GM19455 (cell line): ENCODE results near the gene ABCD3.

ENCODE experiments used
- ATAC-seq: cut with Tn5 transposase; IDR thresholded peaks from one replicate; pipeline ENCODE4 v1.9.1; 2021; ENCODE audit not compliant: unreplicated experiment

Gene ABCD3

DNA sequence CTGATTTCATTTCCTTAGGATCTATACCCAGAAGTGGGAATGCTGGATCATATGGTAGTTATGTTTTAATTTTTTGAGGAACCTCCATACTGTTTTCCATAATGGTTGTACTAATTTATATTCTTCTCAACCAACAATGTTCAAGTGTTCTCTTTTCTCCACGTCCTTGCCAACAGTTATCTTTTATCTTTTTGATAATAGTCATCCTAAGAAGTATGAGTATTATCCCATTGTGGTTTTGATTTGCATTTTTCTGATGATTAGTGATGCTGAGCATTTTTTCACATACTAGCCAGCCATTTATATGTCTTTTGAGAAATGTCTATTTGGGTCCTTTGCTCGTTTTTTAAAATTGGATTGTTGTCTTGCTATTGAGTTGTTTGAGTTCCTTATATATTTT, 38.5 kb downstream of the ABCD3 start:
- ATAC-seq: no peak

DNA sequence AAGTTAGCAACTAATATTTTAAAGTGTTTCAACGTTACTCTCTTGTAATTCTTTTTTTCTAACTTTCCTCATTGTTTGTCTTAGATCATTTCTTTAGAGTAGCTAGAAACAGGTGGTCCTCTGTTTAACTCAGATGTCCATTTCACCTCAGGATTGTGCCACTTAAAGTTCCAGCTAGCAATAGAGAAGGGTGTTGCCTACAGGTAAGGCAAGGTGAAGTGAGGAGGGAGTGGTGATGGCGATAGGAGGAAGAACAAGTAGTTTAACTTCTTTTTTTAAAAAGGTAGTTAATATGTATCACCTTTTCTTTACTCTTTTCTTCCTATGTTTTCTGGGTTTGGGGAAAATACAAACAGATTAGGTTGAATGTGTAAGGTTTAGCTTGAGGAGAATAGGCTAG, 44.4 kb downstream of the ABCD3 start:
- no peak for ATAC-seq

DNA sequence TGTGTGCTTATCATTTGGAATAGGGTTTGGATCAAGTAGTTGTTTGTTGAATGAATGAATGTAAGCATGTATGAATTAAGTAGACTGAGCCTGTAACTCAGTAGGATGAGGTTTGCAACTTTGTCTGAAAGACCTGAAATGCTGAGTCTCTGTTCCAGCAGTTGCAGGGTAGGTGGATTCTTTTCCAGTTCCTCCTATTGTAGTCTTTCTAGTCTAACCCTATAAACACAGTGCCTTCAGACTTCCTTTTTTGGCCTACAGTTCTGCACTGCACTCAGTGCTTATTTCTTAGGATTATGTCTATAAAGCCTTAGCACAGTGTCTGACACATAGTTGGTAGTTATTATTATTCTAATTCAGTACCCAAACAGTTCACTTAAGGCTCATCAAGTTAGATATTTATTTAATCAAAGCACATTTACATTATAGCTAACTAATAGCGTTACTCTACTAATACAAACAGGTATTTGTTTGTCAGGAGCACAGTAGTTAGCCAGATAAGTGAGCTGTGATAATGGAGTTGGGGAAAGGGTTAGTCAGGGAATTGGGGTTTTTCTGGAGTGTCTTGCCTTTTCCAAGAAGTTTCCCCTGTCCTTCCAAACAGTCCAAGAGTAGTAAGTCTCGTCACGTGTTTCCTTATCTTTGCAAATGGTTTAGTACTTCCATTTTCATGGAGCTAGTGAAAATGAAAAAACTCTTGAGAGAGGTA, 45.0 kb downstream of the ABCD3 start:
- no peak for ATAC-seq

DNA sequence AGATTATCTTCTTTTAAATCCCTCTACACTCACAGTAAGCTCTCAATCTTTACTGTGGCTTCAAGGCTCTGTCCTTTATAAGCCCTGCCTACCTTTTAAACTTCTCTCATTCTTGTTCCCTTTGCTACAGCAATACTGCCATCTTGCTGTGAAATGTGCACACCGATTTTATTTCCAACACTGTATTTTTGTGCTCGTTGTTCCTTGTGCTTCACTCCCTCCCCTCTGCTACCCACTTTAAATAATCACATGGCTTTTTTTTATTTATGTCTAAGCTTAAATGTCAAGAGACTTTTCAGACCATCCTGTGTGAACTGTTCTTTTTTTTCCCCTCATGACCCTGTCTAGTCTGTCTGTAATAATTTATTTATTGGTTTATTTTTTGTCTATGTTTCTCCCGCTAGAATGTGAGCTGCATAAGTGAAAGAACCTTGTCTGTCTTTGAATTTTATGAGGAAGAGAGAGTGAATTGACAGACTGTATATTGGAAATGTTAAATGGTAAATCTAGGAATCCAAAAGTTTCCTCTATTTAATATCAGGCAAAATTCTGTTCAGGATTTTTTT, 45.7 kb downstream of the ABCD3 start:
- no peak for ATAC-seq

- no peak for ATAC-seq
Observed at GRCh38 chr1:94468708-94469107, 50.5 kb downstream of the ABCD3 start.

DNA sequence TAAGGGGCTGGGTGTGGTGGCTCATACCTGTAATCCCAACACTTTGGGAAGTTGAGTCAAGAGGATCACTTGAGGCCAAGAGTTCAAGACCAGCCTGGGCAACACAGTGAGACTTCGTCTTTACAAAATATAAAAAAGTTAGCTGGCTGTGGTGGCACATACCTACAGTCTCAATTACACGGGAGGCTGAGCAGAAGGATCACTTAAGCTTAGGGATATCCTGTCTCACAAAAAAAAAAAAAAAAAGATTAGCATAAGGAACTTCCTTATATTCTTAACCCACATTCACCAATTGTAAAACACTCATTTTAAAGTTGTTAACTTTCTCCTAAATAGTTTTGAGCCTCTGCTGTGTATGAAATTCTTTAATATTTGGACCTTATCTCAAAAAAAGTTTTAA, 53.1 kb downstream of the ABCD3 start:
- no peak for ATAC-seq

- ATAC-seq: no peak
Observed at GRCh38 chr1:94475232-94475631, 57.0 kb downstream of the ABCD3 start.

- no peak for ATAC-seq
Observed at GRCh38 chr1:94479682-94480081, 61.5 kb downstream of the ABCD3 start.

- peak; percentile 96 for ATAC-seq
Observed at GRCh38 chr1:94481473-94481933, 63.3 kb downstream of the ABCD3 start.

DNA sequence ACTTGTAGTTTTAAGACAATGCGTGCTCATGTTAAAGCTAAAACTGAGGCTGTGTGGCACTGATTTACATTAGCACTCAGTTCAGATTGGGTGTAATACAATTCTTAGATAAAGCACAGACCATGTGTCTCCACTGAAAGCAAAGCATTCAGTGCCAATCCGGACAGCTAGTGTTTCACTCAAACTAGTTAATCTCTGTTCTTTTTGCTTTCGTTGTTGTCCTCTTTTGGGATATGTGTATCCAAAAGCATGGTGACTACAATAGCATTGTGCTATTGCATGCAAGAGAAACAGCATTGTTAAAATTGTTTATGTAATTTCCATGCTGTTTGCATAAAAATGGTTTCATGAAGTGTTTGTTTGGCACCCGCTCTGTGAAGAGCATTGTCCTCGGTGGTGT, 68.8 kb downstream of the ABCD3 start:
- no peak for ATAC-seq

DNA sequence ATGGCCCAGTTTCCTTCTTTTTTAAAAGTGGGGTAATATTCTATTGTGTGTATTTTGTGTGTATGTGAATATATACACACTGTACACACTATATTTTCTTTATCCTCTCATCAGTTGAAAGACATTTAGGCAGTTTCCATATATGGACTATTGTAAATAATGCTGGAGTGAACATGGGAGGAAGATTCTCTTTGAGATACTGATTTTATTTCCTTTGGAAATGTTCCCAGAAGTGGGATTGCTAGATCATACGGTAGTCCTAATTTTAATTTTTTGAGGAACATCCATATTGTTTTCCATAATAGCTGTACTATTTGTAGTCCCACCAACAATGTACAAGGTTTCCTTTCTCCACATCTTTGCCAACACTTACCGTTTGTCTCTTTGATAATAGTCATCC, 72.4 kb downstream of the ABCD3 start:
- ATAC-seq: no peak

GRCh38 chr1:94496076-94496755, 78.0 kb downstream of the ABCD3 start:
- no peak for ATAC-seq

DNA sequence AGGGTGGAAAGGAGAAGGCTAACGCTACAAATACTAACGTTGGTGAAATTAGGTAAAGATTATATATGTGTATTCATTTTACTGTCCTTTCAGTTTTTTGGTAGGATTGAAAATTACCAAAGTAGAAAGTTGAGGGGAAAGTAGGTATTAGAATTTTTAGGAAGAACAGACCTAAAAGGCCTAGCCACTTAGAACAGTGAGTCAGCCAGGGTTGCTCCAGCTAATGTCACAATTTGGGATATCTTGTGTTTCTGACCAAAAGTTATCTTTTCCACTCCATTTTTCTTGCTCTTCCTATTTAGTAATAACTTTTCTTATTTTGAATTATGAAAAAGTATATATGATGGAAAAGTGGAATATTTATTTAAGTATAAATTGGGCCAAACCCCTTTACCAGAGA, 83.2 kb downstream of the ABCD3 start:
- no peak for ATAC-seq

DNA sequence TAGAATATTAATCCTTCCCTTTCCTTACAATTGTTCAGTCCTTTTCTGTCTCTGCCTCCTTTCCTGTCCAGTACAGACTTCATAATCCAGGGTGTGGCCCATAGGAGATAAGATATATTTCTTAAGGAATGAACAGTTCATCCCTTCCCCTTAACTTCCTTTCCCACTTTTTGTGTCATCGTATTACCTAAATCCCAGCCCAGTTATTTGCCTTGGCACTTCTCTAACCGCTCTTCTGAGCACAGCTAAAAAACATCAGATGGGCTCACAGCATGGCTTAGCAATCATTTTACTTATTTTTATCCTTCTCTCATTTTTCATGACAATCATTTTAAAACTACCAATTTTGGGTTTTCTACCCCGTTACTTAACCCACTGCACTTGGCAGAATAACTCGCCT, 83.7 kb downstream of the ABCD3 start:
- ATAC-seq: no peak

GRCh38 chr1:94503153-94503552, 85.0 kb downstream of the ABCD3 start:
- no peak for ATAC-seq

- ATAC-seq: no peak
Observed at GRCh38 chr1:94504601-94505000, 86.4 kb downstream of the ABCD3 start.

DNA sequence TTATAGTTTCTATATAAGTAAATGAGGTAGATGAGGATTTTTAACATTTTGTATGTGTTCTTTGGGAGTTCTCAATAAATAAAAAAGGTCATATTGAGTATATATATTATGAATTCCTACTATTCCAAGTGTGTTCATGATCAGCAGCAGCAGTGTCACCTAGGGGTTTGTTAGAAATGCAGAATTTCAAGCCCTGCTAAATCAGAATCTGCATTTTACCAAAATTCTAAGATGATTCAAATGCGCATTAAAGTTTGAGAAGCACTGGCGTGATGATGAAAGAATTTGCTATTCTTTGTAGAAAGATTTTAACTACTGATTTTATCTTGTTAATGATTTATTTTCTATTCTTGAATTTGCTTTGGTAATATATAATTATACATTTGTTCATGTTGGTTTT, 94.6 kb downstream of the ABCD3 start:
- no peak for ATAC-seq

DNA sequence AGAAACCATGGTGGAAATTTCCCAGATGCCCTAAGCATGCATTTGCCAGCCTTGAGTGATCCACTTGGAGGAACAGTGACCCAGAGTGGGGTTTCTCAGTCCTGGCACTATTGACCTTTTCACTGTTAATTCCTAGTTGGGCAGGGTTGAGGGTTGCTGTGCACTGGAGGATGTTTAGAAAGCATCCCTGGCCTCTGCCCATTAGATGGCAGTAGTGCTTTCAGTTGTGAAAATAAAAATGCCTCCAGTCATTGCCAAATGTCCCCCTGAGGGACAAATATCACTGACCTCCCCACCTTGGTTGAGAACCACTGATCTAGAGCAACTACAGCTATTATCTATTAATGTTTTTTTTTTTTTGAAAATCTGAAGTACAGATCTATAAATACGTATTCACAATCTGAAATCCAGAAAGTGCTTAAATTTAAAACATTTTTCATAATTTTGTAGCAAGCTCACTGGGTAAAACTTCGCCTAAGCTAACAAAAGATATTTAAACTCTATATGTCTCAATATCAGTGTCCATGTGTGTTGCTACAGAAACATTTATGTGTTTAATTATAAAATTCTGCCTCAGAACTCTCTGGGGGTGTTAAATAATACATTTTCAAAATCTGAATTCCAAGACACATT, 96.0 kb downstream of the ABCD3 start:
- no peak for ATAC-seq

DNA sequence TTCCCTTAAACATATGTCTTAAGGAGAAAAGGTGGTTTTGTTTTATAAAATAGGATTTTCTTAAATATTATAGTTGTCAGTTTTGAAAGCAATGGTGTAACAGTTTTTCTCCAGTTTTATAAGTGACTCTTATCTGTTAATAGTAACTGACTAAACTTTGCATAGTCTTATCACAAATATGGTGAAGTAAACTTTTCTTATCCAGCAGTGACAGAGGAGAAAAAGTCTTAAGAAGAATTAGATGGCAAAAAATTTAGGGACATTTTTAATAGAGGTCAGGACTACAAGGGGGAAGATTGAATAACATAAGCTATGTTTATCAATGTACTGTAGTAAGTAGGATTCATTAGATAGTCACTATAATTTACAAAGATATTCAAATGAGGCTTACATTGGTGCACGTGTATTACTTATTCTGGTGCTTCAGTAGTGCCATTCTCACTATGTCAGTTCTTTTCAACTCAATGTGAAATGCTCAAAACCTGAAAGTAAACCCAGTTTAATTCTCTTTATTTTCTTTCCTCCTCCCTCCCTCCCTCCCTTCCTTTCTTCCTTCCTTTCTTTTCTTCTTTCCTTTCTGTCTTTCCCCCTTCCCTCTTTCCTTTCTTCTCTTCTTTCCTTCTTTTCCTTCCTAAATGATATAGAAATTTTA, 97.2 kb downstream of the ABCD3 start:
- no peak for ATAC-seq

DNA sequence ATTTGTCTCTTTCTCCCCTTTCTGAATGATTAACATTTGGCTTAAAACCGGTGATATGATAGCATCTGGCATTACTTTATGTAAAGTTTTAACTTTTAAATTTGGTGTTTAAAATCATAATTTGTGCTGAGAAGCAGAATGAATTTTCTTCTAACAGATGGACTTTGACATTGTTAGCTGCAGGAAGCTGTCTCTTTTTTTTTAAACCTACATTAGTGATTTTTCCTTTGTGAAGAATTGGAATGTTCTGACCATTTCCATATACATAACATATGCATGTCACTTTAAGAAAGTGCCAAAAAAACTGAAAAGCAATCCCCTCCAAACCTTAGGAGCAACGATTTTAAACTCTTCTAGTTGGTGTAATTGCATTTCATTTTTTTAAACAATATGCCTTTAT, 101.2 kb downstream of the ABCD3 start:
- ATAC-seq: no peak

DNA sequence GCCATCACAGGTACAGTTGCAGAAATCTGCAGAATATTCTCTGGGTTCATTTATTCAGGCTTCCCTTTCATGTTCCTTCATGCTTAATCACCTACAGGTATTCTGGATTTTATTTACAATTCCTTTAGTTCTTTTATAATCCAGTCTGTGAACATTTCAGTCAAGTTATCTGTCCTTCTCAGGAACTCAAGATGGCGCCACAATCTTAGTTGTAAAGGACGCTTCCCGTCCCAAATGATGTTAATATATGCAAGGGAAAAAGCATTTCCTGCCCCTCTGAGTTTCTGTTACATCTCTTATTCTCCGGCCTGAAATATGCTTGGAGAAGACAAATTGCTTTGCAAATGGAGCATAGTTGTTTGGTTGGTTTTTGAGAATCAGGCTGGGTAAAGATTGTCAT, 104.1 kb downstream of the ABCD3 start:
- ATAC-seq: no peak
